Endothelial cell (in vitro differentiated cells): ENCODE results near the gene C1GALT1. TPM values are rescaled to one million over a fixed set of nuclear protein-coding genes. Genes with fewer than 3 reads are reported as not detected.

Source experiments
- DNase-seq: peaks from one replicate; pipeline ENCODE4 v3.0.0; 2021; ENCODE audit warnings: low spot score
- H3K27ac Mint-ChIP-seq: one replicate; pipeline ENCODE4 v1.8.0; 2021; ENCODE audit warnings: mixed read lengths, inconsistent platforms; ENCODE audit not compliant: unreplicated experiment
- H3K27me3 Mint-ChIP-seq: one replicate; pipeline ENCODE4 v1.8.0; 2021; ENCODE audit warnings: mild to moderate bottlenecking, moderate library complexity, mixed read lengths, inconsistent platforms; ENCODE audit not compliant: unreplicated experiment
- H3K36me3 Mint-ChIP-seq: one replicate; pipeline ENCODE4 v1.8.0; 2021; ENCODE audit warnings: mild to moderate bottlenecking, low read depth, mixed read lengths, inconsistent platforms; ENCODE audit not compliant: unreplicated experiment
- H3K4me1 Mint-ChIP-seq: one replicate; pipeline ENCODE4 v1.8.0; 2021; ENCODE audit warnings: mild to moderate bottlenecking, mixed read lengths, inconsistent platforms; ENCODE audit not compliant: unreplicated experiment
- H3K4me3 Mint-ChIP-seq: one replicate; pipeline ENCODE4 v1.8.0; 2021; ENCODE audit warnings: mild to moderate bottlenecking, mixed read lengths, inconsistent platforms; ENCODE audit not compliant: unreplicated experiment
- H3K9me3 Mint-ChIP-seq: one replicate; pipeline ENCODE4 v1.8.0; 2021; ENCODE audit warnings: mixed read lengths, inconsistent platforms; ENCODE audit not compliant: unreplicated experiment
- total RNA-seq: library from RNA; stranded (reverse); fragmentation: NEBNext Ultra II Directional; extraction: Animal tissue kit (Norgen Biotek cat#: 25700); gene quantifications from one replicate; pipeline ENCODE4 v1.2.1, GENCODE V29; 2021; ENCODE audit not compliant: unreplicated experiment
- TF ChIP-seq, protein P1 (sequence below): fragments of 200-600 bp; sonication (generic); IDR thresholded peaks from one replicate; pipeline ENCODE4 v1.5.0; 2021; ENCODE audit warnings: antibody characterized with exemption; ENCODE audit not compliant: unreplicated experiment

The C1GALT1 gene
- total RNA-seq, 1 donor from 2014 or later = 39.7 TPM

GRCh38 chr7:7157887-7158271 is 24.5 kb upstream of the C1GALT1 start:
- no peak for DNase-seq
- no peak overlapping the region for H3K4me3 Mint-ChIP-seq
- peaks cover 14% of the 10 kb centered on the region for H3K4me1 Mint-ChIP-seq
- TF ChIP-seq, protein P1, sequence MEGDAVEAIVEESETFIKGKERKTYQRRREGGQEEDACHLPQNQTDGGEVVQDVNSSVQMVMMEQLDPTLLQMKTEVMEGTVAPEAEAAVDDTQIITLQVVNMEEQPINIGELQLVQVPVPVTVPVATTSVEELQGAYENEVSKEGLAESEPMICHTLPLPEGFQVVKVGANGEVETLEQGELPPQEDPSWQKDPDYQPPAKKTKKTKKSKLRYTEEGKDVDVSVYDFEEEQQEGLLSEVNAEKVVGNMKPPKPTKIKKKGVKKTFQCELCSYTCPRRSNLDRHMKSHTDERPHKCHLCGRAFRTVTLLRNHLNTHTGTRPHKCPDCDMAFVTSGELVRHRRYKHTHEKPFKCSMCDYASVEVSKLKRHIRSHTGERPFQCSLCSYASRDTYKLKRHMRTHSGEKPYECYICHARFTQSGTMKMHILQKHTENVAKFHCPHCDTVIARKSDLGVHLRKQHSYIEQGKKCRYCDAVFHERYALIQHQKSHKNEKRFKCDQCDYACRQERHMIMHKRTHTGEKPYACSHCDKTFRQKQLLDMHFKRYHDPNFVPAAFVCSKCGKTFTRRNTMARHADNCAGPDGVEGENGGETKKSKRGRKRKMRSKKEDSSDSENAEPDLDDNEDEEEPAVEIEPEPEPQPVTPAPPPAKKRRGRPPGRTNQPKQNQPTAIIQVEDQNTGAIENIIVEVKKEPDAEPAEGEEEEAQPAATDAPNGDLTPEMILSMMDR = no peak
- H3K27ac Mint-ChIP-seq = no peak overlapping the region
- peaks cover 1% of the 10 kb centered on the region for H3K27me3 Mint-ChIP-seq
- no peaks in the 10 kb centered on the region for H3K36me3 Mint-ChIP-seq
- H3K9me3 Mint-ChIP-seq = peaks cover 5% of the 10 kb centered on the region

- DNase-seq = no peak
- H3K27ac Mint-ChIP-seq = no peak overlapping the region
- TF ChIP-seq, protein P1 = no peak
- H3K27me3 Mint-ChIP-seq = peaks cover 1% of the 10 kb centered on the region
- H3K4me3 Mint-ChIP-seq = no peak overlapping the region
- H3K9me3 Mint-ChIP-seq = peaks cover under 1% of the 10 kb centered on the region
- peaks cover 14% of the 10 kb centered on the region for H3K4me1 Mint-ChIP-seq
- no peaks in the 10 kb centered on the region for H3K36me3 Mint-ChIP-seq
Observed at GRCh38 chr7:7159063-7159658, 23.2 kb upstream of the C1GALT1 start.

GRCh38 chr7:7164591-7164990 is 17.8 kb upstream of the C1GALT1 start:
- Mint-ChIP-seq H3K4me1 (peaks cover 5% of the 10 kb centered on the region), H3K36me3 (no peaks in the 10 kb centered on the region), H3K27ac (no peak overlapping the region), H3K4me3 (no peak overlapping the region), H3K27me3 (peaks cover 1% of the 10 kb centered on the region), H3K9me3 (no peaks in the 10 kb centered on the region)
- DNase-seq = no peak
- TF ChIP-seq, protein P1 = no peak

DNA sequence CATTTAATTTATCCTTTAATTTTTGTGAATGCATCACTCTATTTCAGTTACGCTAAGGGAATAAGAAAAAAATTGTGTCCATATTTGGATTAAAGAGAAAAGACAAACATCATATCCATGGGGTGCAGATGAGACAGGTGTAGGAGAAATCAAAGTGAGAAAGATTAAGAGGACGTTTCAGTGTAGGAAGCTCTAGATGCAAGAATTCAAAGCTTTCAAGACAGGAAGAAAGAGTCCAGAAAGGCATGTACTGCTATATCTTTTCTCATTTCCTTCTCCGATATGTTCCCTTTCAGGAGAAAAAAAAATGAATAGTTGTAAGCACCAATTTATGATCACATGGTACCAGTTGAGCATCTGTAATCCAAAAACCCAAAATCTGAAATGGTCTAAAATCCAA is 17.0 kb upstream of the C1GALT1 start:
- peaks cover 1% of the 10 kb centered on the region for H3K27me3 Mint-ChIP-seq
- DNase-seq = no peak

DNA sequence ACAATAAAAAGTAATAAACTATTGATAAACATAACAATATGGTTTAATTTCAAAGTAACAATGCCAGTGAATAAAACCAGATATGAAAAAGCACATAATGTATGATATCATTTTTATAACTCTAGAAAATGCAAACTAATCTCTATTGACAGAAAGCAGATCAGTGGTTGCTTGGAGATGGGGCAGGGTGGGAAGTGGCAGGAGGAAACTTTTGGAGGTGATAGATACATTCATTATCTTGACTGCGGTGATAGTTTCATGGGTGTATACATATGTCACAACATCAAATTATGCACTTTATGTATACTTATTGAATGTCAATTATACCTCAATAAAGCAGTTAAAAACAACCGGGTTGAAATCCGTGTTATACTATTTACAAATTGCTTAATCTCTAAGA is 16.0 kb upstream of the C1GALT1 start:
- Mint-ChIP-seq H3K9me3 (no peaks in the 10 kb centered on the region), H3K36me3 (no peaks in the 10 kb centered on the region), H3K27ac (no peak overlapping the region), H3K4me1 (no peaks in the 10 kb centered on the region), H3K4me3 (no peak overlapping the region), H3K27me3 (peaks cover 1% of the 10 kb centered on the region)
- DNase-seq = no peak
- TF ChIP-seq, protein P1 = no peak

More for the DNA sequence above, 17.0 kb upstream of the C1GALT1 start:
- H3K4me3 Mint-ChIP-seq = no peak overlapping the region
- H3K27ac Mint-ChIP-seq = no peak overlapping the region
- no peaks in the 10 kb centered on the region for H3K4me1 Mint-ChIP-seq
- TF ChIP-seq, protein P1 = no peak
- H3K36me3 Mint-ChIP-seq = no peaks in the 10 kb centered on the region
- H3K9me3 Mint-ChIP-seq = no peaks in the 10 kb centered on the region
